MM.1S (cell line): ENCODE results near the gene KCNG2.

ENCODE experiments used
- EZH2 ChIP-seq: fragments of 300-600 bp; sonication (generic); optimal IDR thresholded peaks from 2 replicates; pipeline ENCODE3; 2017; ENCODE audit warnings: low read depth, mild to moderate bottlenecking, antibody characterized with exemption, low read length, mixed read lengths
- TF ChIP-seq, protein P1 (sequence below): fragments of 300-600 bp; sonication (generic); IDR thresholded peaks from 2 replicates; pipeline ENCODE4 v1.5.1; 2016; ENCODE audit warnings: antibody characterized with exemption, low read length, mixed read lengths

GRCh38 chr18:79903787-79904356, 106.1 kb downstream of the KCNG2 start:
- TF ChIP-seq, protein P1, sequence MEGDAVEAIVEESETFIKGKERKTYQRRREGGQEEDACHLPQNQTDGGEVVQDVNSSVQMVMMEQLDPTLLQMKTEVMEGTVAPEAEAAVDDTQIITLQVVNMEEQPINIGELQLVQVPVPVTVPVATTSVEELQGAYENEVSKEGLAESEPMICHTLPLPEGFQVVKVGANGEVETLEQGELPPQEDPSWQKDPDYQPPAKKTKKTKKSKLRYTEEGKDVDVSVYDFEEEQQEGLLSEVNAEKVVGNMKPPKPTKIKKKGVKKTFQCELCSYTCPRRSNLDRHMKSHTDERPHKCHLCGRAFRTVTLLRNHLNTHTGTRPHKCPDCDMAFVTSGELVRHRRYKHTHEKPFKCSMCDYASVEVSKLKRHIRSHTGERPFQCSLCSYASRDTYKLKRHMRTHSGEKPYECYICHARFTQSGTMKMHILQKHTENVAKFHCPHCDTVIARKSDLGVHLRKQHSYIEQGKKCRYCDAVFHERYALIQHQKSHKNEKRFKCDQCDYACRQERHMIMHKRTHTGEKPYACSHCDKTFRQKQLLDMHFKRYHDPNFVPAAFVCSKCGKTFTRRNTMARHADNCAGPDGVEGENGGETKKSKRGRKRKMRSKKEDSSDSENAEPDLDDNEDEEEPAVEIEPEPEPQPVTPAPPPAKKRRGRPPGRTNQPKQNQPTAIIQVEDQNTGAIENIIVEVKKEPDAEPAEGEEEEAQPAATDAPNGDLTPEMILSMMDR: no peak
- TF ChIP-seq EZH2: no peak
